Stimulated activated naive CD4-positive, alpha-beta T cell (primary cell): ENCODE data around the gene MAP2K7.
"Not testable (repeated sequence)": the region's sequence is repeated elsewhere in the genome, so short reads cannot be mapped to it uniquely, and the experiment has no call there.

Experiments
- DNase-seq, 6 experiments: peaks; one replicate each; lab custom pipeline; 2025; lab: John Stamatoyannopoulos, UW

Gene MAP2K7

GRCh38 chr19:7903244-7904073 lies at the start of gene MAP2K7:
Gene MAP2K7, plus strand, starts transcription at chr19:7903877. Its CDS starts 68 bp downstream, at chr19:7903945.
- peak; percentile 99 to 100 (median 100) for DNase-seq

- no peak for DNase-seq
Observed at GRCh38 chr19:7855426-7856108, 48.1 kb upstream of the MAP2K7 start.

- DNase-seq: no peak
Observed at GRCh38 chr19:7856109-7856591, 47.5 kb upstream of the MAP2K7 start.

GRCh38 chr19:7856679-7857663 lies 46.7 kb upstream of the MAP2K7 start:
- no peak for DNase-seq

GRCh38 chr19:7857727-7858108 lies 46.0 kb upstream of the MAP2K7 start:
- no peak for DNase-seq

- DNase-seq: no peak
Observed at GRCh38 chr19:7858109-7858770, 45.4 kb upstream of the MAP2K7 start.

- DNase-seq: not testable (repeated sequence)
Observed at GRCh38 chr19:7859087-7859486, 44.6 kb upstream of the MAP2K7 start.

- no peak for DNase-seq
Observed at GRCh38 chr19:7859831-7860713, 43.6 kb upstream of the MAP2K7 start.

GRCh38 chr19:7860714-7861618 lies 42.7 kb upstream of the MAP2K7 start:
- DNase-seq: no peak

- DNase-seq: no peak
Observed at GRCh38 chr19:7861619-7862412, 41.9 kb upstream of the MAP2K7 start.

- DNase-seq: peak; percentile 57 to 82 (median 77)
Observed at GRCh38 chr19:7862413-7862951, 41.2 kb upstream of the MAP2K7 start.

- DNase-seq: no peak
Observed at GRCh38 chr19:7863157-7863970, 40.3 kb upstream of the MAP2K7 start.

GRCh38 chr19:7863971-7864689 lies 39.5 kb upstream of the MAP2K7 start:
- DNase-seq: no peak

GRCh38 chr19:7864690-7865074 lies 39.0 kb upstream of the MAP2K7 start:
- no peak for DNase-seq

GRCh38 chr19:7865262-7865911 lies 38.3 kb upstream of the MAP2K7 start:
- no peak for DNase-seq
